Body of pancreas (tissue), 4 donors: ENCODE data around the gene PDHX. TPM values are rescaled to one million over a fixed set of nuclear protein-coding genes. Genes with fewer than 3 reads are reported as not detected.

ENCODE experiments used
- ATAC-seq: fragments of 150-250 bp; one replicate; pipeline ENCODE4 v1.9.1; 2016
- DNase-seq, 4 donors: peaks; one replicate each; pipeline ENCODE4 v3.0.0-alpha.2; 2019
- H3K27ac ChIP-seq, 4 donors: fragments of 200-600 bp; sonication (generic); 1 replicate in 3 of 4; 2 replicates in 1 of 4; pipeline versions ENCODE4 v1.5.1 to v1.6.1; 2016 to 2019; ENCODE audit warnings: mild to moderate bottlenecking in 1 of 4, mixed read lengths in 1 of 4, moderate library complexity in 1 of 4
- H3K27me3 ChIP-seq, 2 donors: fragments of 200-600 bp; sonication (generic); one replicate each; pipeline ENCODE4 v1.6.0; 2016; ENCODE audit warnings: mild to moderate bottlenecking in 1 of 2
- H3K36me3 ChIP-seq, 2 donors: fragments of 200-600 bp; sonication (generic); replicated peaks in 1 of 2; 2 replicates each; pipeline ENCODE4 v1.5.1; 2016; ENCODE audit warnings: low read depth in 2 of 2; ENCODE audit not compliant: insufficient read depth in 1 of 2
- H3K4me1 ChIP-seq: fragments of 200-600 bp; sonication (generic); one replicate; pipeline ENCODE4 v1.6.0; 2016
- H3K4me3 ChIP-seq, 2 donors: fragments of 200-600 bp; sonication (generic); 1 replicate in 1 of 2; 2 replicates in 1 of 2; pipeline ENCODE4 v1.5.1; 2016 to 2019
- H3K9me3 ChIP-seq, 3 donors: fragments of 200-600 bp; sonication (generic); 1 replicate in 2 of 3; 2 replicates in 1 of 3; pipeline ENCODE4 v1.5.1; 2016
- CTCF ChIP-seq, 7 experiments: fragments of 450-650 bp in 4 of 7; fragments of 200-600 bp in 3 of 7; sonication (generic) in 3 of 7; IDR thresholded peaks; one replicate each; pipeline ENCODE4 v1.5.1; 2016 to 2019; ENCODE audit warnings: antibody characterized with exemption in 7 of 7
- POLR2A ChIP-seq, 3 donors: fragments of 450-650 bp; IDR thresholded peaks; one replicate each; pipeline ENCODE4 v1.6.1; 2016; ENCODE audit warnings: antibody characterized with exemption in 3 of 3, mild to moderate bottlenecking in 2 of 3
- WGBS, 2 donors: methylation state at CpG; one replicate each; pipeline ENCODE4 v1.1.5; 2017; 5-methylcytosine and 5-hydroxymethylcytosine counted together
- intact Hi-C: fragments of 100-400 bp; cut with DNase I; formaldehyde crosslinking; loops from one replicate; pipeline ENCODE4 v1.15.1; 2023
- total RNA-seq, 2 donors: library from RNA; depleted of rRNA; stranded (reverse); fragments of >200 nt; gene quantifications; one replicate each; pipeline ENCODE4 v1.1.0, GENCODE V29; 2016

PDHX gene
- total RNA-seq, 2 donors from 2014 or later = 10.4 to 51.4 TPM

GRCh38 chr11:34988294-34989255, 72.2 kb downstream of the PDHX start:
- H3K4me3 ChIP-seq = no peak overlapping the region
- H3K36me3 ChIP-seq = peaks cover 0 to 5% of the 10 kb centered on the region in 2 donors
- ATAC-seq (no peak), DNase-seq (no peak)
- no peaks in the 10 kb centered on the region for H3K27me3 ChIP-seq
- intact Hi-C loops = no loop called here
- WGBS, 2 donors = 84 to 92% methylated on average over 4 of the region's 4 CpGs
- no peak for TF ChIP-seq POLR2A (IDR thresholded peaks at IDR 0.05)
- TF ChIP-seq CTCF (IDR thresholded peaks at IDR 0.05) = no peak
- peak overlapping the region in 1 of 4 donors; percentile 36 for H3K27ac ChIP-seq
- H3K4me1 ChIP-seq = peaks cover 20% of the 10 kb centered on the region
- H3K9me3 ChIP-seq = no peaks in the 10 kb centered on the region

GRCh38 chr11:34990916-34991315, 74.5 kb downstream of the PDHX start:
- Histone ChIP-seq H3K4me1 (peaks cover 20% of the 10 kb centered on the region), H3K9me3 (no peaks in the 10 kb centered on the region), H3K4me3 (no peak overlapping the region), H3K27ac (no peak overlapping the region), H3K36me3 (no peaks in the 10 kb centered on the region), H3K27me3 (no peaks in the 10 kb centered on the region)
- intact Hi-C loops = loop anchor here (10.0 kb wide), 1 partner anchor 414 kb away; no protein-coding TSS in a partner anchor
- TF ChIP-seq CTCF (IDR thresholded peaks at IDR 0.05) = no peak
- no peak for TF ChIP-seq POLR2A (IDR thresholded peaks at IDR 0.05)
- DNase-seq (no peak), ATAC-seq (no peak)
- 95 to 98% methylated on average over 2 of the region's 2 CpGs for WGBS, 2 donors

- DNase-seq (no peak), ATAC-seq (no peak)
- Histone ChIP-seq H3K27me3 (no peaks in the 10 kb centered on the region), H3K4me3 (no peak overlapping the region), H3K27ac (no peak overlapping the region), H3K9me3 (no peaks in the 10 kb centered on the region), H3K36me3 (no peaks in the 10 kb centered on the region), H3K4me1 (peaks cover 17% of the 10 kb centered on the region)
- TF ChIP-seq CTCF (IDR thresholded peaks at IDR 0.05) (no peak), POLR2A (IDR thresholded peaks at IDR 0.05) (no peak)
- WGBS, 2 donors = 88 to 94% methylated on average over 9 of the region's 9 CpGs
- intact Hi-C loops = loop anchor here (10.0 kb wide), 1 partner anchor 410 kb away; no protein-coding TSS in a partner anchor
Measured at GRCh38 chr11:34994854-34995253, 78.4 kb downstream of the PDHX start.

DNA sequence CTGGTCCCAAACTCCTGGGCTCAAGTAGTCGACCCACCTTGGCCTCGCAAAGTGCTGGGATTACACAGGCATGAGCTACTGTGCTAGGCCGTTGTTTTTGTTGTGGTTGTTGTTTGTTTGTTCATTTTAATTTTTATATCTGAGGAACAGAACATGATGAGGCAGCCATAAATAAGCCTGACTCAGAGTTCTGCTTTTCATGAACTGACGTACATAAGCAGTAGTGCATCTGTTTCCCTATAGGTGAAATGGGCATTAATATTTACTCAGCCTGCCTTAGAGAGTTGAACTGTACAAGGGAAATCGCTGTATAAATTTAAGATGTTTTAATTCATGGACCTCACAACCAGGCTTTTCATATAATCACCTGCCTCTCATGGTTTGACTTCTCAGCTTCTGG, 80.5 kb downstream of the PDHX start:
- Histone ChIP-seq H3K9me3 (no peaks in the 10 kb centered on the region), H3K27ac (no peak overlapping the region), H3K4me3 (no peak overlapping the region), H3K36me3 (no peaks in the 10 kb centered on the region), H3K27me3 (no peaks in the 10 kb centered on the region), H3K4me1 (peaks cover 22% of the 10 kb centered on the region)
- TF ChIP-seq CTCF (IDR thresholded peaks at IDR 0.05) (no peak), POLR2A (IDR thresholded peaks at IDR 0.05) (no peak)
- no peak for DNase-seq
- intact Hi-C loops = loop anchor here (10.0 kb wide), 1 partner anchor 408 kb away; no protein-coding TSS in a partner anchor
- ATAC-seq = no peak
- WGBS, 2 donors = 82 to 93% methylated on average over 5 of the region's 5 CpGs
